Right ventricle myocardium superior (tissue), 1 donor: ENCODE measurements around the gene CHI3L2. TPM values are rescaled to one million over a fixed set of nuclear protein-coding genes. Genes with fewer than 3 reads are reported as not detected.
"Not testable (repeated sequence)": the region's sequence is repeated elsewhere in the genome, so short reads cannot be mapped to it uniquely, and the experiment has no call there.

Source experiments
- ATAC-seq: fragments of 200-7000 bp; cut with Tn5 transposase; one replicate; pipeline ENCODE4 v1.9.1; 2020; ENCODE audit warnings: mild to moderate bottlenecking; ENCODE audit not compliant: poor library complexity
- DNase-seq: peaks from one replicate; pipeline ENCODE4 v3.0.0-alpha.2; 2020
- intact Hi-C: fragments of 100-400 bp; cut with DNase I; formaldehyde crosslinking; loops from one replicate; pipeline ENCODE4 v1.11.2; 2022
- total RNA-seq: library from RNA; stranded (reverse); fragmentation: NEBNext Ultra II Directional; extraction: Animal tissue kit (Norgen Biotek cat#: 25700); gene quantifications from one replicate; pipeline ENCODE4 v1.2.1, GENCODE V29; 2021
- donor health status: DM: no; HTN: yes; CAD: no; lungs with severe emphysema.

Gene CHI3L2
- total RNA-seq, 1 donor from 2014 or later: 3.7 TPM

DNA sequence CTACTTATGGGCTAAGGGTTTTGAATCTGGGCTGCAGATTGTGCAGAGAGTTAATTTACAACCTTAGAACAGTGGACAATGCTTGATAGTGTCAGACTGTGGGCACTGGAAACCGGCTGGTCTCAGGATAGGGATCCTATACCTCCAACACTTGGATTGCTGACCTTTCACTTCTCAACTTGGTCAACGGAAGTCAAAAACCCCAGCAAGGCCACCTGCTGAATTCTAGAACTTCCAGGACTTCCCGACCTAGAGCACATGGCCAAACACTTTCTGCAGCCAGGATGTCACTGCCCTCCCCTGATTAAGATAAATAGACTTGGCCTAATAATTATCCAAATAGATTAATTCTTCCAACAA lies 26.7 kb upstream of the CHI3L2 start:
- no peak for DNase-seq
- ATAC-seq: no peak
- intact Hi-C loops: no loop called here

DNA sequence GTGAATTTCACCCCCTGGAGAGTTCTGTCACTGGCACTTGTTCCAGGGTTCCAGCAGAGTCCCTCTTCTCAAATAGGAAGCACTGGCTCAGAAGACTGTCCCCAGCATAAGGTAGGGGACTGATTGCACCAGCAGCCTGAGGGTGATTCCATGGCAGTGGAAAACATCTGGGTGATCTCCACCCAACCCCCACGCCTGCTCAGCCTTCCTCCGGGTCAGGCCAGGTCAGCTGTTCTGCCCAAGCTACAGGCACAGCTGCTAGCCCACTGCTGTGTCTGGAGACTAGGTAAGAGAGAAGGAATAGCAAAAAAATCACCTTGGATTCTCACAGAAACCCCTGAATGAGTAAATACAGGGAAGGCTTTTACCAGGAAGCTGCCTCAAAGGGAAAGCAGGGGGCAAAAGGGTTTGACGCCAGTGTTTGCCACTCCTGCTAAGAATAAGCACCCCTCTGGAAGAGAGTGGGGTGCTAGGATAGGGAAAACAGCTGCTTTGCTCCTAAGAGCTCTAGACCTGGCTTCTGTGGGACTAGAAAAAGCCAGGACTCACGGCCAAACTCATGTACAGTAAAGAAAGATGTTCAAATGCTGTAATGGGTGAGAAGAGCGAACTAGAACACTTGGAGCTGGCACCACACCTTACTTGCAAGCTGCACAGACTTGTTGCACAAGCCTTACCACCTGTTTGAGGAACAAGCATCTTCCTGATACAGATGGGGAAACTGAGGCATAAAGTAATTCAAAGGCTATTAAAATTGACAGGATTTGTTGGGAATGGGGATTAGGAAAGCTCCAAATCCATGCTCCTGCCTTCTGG lies 26.0 kb upstream of the CHI3L2 start:
- DNase-seq (no peak), ATAC-seq (no peak)
- intact Hi-C loops: no loop called here

DNA sequence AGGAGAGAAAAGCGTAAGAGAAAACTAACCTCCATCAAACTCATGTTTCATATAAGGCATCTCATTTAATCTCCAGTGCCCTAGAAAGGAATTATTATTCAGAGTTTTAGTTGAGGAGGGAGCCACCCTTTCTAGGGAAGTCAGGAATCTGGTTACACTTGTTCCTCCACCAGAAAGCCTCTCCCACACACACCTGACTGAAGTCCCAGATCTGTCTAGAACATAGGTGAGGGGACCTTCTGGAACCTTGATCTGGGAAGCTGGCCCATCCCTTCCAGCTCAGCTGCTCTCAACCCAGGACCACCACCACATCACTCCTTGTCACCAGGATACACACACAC lies 25.2 kb upstream of the CHI3L2 start:
- DNase-seq (no peak), ATAC-seq (no peak)
- intact Hi-C loops: no loop called here

DNA sequence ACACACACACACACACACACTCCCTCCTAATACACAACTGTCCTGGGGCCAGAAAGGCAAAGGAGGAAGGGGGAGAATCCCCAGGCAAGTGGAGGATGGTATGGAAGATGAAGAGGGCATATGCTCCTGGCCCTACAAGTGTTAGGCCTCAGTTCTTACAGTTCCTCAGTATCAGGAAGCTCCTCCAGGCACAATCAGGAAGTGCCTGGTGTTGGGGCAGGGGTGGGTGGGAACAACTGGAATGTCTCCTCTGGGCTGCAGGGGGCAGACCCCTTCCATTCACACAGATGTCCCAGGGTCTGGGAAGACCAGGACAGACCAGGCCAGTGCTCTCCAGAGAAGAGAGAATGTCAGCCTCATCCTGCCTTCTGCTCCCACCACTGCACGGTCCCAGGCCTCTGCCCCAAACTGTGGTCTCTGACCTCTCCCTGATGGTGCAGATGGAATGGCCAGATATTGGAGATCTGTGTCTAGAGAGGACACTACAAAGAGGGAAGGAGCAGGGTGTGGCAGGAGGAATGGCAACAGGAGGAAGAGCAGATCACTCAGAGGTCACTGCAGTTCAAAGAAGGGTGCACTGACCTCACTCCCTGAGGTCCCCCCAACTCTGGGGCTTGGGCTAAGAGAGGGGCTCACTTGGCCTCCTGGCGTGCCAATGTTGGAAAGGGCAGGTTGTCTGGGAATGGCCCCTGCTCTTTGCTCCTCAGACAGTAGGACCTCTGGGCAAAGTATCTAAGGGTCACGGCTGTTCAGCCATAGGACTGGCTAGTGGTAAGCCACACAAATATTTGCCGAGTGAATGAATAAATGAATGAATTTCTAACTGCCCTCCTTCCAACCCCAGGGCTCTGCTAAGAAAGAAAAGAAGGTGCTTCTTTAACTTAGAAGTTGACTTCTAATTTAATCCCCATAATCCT lies 24.5 kb upstream of the CHI3L2 start:
- intact Hi-C loops: no loop called here

GRCh38 chr1:111203681-111204200 lies 23.8 kb upstream of the CHI3L2 start:
- DNase-seq (peak; percentile 89), ATAC-seq (peak; percentile 73)
- intact Hi-C loops: no loop called here

More for the DNA sequence above, 24.5 kb upstream of the CHI3L2 start:
- ATAC-seq (no peak), DNase-seq (no peak)

GRCh38 chr1:111204201-111204982 lies 23.1 kb upstream of the CHI3L2 start:
- DNase-seq (peak; percentile 78), ATAC-seq (peak; percentile 77)
- intact Hi-C loops: no loop called here

DNA sequence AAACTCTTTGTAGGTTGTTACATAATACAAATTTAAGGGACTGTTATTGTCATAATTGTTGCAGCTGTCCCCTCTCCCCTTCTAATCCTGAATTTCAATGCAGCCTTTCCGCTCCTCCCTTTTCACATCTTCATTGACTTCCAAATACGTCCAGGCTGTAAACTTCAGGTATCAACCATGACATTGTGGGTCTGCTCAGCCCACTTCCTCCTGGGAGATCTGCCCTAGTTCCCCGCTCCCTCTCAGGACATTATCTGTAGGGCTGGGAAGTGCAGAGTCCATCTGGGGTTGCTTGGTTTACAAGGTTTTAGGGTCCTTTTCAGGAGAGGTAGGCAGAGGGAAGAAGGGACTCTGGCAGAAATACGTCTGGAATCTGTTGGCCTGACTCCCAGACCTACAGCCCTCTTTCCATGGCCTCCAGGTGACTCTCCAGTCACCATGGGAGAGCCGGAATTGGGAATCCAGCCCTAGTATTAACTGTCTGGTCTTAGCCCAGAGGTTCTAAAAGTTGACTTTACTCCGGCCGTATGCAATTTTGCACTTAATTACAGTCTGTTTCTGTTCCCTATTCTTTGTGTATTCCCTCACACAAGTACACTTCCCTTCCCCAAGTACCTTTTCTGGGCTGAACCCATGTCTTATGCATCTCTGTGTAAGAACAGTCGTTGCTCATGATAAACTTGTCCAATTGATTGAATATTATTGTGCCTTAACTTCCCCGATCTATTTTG lies 22.4 kb upstream of the CHI3L2 start:
- intact Hi-C loops: no loop called here
- DNase-seq (no peak), ATAC-seq (no peak)

DNA sequence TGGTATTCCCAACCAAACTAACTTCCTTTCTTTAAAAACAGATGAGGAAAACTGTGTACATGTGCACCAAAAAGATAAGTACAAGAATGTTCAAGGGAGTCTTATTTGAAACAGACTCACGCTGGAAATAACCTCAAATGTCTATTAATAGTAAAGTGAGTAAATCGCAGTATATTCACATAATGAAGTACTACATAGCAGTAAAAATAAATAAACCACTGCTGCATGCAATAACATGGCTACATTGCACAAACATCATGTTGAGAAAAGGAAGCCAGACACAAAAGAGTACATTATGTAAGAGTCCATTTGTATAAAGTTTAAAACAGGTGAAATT lies 21.8 kb upstream of the CHI3L2 start:
- intact Hi-C loops: no loop called here
- ATAC-seq: no peak
- no peak for DNase-seq

GRCh38 chr1:111208921-111209320 lies 18.6 kb upstream of the CHI3L2 start:
- DNase-seq (no peak), ATAC-seq (no peak)
- intact Hi-C loops: no loop called here

DNA sequence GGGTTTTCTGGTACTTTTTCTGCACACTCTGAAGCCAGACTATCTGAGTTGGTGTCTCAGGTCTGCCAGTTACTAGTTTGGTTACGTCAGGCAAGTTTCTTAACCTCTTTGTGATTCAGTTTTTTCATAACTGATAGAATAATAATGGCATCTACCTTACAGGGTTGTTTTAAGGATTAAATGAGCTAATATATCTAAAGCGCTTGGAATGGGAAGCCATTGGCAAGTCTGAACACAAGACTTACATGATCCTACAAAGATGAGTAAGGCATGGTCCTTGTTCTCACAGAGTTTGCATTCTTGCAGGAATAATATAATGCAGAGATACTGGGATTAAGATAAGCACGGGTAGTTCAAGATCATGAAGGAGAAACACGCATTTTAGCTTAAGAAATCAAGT lies 17.9 kb upstream of the CHI3L2 start:
- intact Hi-C loops: no loop called here
- ATAC-seq (no peak), DNase-seq (no peak)

- DNase-seq: no peak
- ATAC-seq: no peak
- intact Hi-C loops: no loop called here
These were observed 15.6 kb upstream of the CHI3L2 start for GRCh38 chr1:111211921-111212320.

- DNase-seq (no peak), ATAC-seq (no peak)
- intact Hi-C loops: no loop called here
These were observed 14.7 kb upstream of the CHI3L2 start for GRCh38 chr1:111212634-111213335.

GRCh38 chr1:111213412-111213811 lies 14.1 kb upstream of the CHI3L2 start:
- no peak for ATAC-seq
- intact Hi-C loops: no loop called here
- no peak for DNase-seq

DNA sequence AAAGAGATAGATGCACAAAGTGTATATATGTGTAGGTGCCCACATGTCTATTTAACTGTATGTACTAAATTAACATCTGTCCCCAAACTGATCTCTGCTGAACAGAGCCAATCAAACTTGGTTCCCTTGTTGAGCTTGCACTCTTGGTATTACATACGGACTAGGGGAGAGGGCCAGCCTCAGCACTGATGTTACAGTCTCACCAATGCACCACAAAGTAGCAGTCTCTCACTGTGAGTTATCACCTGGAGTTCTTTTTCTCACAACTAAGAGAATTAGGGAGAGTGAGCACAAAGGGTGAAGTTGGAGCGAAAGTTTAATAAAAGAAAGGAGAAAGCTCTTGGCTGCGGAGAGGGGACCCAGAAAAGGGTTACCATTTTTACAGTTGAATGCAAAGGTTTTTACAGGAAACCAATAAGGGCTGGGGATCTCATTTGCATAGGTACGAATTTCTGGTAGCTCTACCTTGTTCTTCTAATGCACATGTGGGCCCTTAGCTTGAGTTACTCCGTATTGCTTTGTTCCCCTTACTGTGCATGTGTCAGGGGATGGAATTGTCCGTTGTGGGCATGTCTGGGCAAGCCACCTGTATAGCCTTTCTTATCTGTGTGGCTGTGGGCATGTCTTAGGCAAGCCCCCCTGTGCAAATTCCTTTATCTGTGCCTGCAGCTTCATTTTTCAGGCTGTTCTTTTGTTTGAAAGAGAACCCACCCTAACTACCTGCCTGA lies 13.3 kb upstream of the CHI3L2 start:
- no peak for ATAC-seq
- DNase-seq: no peak
- intact Hi-C loops: no loop called here

GRCh38 chr1:111214884-111215283 lies 12.6 kb upstream of the CHI3L2 start:
- intact Hi-C loops: no loop called here
- no peak for DNase-seq
- no peak for ATAC-seq

DNA sequence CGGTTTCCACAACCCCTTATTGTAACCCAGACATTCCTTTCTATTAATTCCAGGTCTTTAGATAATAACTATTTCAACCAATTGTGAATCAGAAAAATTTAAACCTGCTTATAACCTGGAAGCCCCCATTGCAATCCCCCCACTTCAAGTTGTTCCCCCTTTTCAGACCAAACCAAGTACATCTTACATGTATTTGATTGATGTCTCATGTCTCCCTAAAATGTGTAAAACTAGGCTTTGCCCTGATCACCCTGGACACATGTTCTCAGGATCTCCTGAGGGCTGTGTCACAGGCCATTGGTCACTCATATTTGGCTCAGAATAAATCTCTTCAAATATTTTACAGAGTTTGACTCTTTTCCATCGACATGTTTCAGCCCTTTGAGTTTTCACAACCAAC lies 12.2 kb upstream of the CHI3L2 start:
- ATAC-seq, DNase-seq, intact Hi-C loops: not testable (repeated sequence)

- intact Hi-C loops: no loop called here
- ATAC-seq (no peak), DNase-seq (no peak)
These were observed 10.8 kb upstream of the CHI3L2 start for GRCh38 chr1:111216751-111217150.
